NOMO-1 (cell line): ENCODE results near the gene USP17L18.
"Not testable (repeated sequence)": the region's sequence is repeated elsewhere in the genome, so short reads cannot be mapped to it uniquely, and the experiment has no call there.

Source experiments
- DNase-seq, 2 experiments: peaks; one replicate each; lab custom pipeline; 2025; ENCODE audit not compliant: unreplicated experiment in 2 of 2; lab: John Stamatoyannopoulos, UW

The USP17L18 gene, protein sequence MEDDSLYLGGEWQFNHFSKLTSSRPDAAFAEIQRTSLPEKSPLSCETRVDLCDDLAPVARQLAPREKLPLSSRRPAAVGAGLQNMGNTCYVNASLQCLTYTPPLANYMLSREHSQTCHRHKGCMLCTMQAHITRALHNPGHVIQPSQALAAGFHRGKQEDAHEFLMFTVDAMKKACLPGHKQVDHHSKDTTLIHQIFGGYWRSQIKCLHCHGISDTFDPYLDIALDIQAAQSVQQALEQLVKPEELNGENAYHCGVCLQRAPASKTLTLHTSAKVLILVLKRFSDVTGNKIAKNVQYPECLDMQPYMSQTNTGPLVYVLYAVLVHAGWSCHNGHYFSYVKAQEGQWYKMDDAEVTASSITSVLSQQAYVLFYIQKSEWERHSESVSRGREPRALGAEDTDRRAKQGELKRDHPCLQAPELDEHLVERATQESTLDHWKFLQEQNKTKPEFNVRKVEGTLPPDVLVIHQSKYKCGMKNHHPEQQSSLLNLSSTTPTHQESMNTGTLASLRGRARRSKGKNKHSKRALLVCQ

DNA sequence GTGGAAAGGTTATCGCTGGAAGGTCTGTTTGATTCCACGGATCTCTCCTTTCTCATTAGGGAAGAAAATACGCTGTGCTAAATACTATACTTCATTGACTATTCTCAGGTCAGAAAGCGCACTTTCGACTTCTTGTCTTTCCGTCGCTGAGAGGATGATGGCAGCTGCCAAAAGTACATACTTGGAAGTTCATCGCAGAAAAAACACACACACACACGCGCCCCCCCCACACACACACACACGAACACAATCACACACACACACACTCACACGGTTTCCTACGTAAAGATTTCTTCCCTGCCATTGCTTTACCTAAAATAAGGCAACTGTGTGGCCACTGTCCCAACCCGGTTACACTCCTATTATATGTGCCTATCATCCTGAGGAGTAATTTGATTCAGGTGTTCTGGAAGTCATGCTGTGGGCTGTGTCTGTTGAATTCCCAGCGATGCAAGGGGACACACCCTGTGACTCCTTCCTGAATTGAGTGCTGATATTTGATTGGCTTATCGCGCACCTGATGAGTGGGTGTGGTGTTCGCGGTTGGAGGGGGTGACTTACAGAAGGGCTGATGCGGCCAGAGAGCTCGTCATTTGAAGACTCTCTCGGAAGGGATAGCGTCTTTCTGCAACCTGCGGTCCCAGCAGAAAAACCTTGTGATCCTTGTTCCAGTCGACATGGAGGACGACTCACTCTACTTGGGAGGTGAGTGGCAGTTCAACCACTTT lies at the start of gene USP17L18:
Gene USP17L18 (plus strand): TSS at position 678 of the 728 bp plus-strand sequence. CDS start 0 bp downstream, at position 678.
- not testable (repeated sequence) for DNase-seq

DNA sequence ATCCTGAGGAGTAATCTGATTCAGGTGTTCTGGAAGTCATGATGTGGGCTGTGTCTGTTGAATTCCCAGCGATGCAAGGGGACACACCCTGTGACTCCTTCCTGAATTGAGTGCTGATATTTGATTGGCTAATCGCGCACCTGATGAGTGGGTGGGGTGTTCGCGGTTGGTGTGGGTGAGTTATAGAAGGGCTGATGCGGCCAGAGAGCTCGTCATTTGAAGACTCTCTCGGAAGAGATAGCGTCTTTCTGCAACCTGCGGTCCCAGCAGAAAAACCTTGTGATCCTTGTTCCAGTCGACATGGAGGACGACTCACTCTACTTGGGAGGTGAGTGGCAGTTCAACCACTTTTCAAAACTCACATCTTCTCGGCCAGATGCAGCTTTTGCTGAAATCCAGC lies 38.1 kb upstream of the USP17L18 start, which contains the start of gene USP17L10:
Gene USP17L10 (plus strand): TSS at position 301 of the 400 bp plus-strand sequence. CDS start 0 bp downstream, at position 301.
- not testable (repeated sequence) for DNase-seq

DNA sequence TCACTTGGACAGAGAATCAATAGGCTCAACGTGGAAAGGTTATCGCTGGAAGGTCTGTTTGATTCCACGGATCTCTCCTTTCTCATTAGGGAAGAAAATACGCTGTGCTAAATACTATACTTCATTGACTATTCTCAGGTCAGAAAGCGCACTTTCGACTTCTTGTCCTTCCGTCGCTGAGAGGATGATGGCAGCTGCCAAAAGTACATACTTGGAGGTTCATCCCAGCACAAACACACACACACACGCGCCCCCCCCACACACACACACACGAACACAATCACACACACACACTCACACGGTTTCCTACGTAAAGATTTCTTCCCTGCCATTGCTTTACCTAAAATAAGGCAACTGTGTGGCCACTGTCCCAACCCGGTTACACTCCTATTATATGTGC lies 33.7 kb upstream of the USP17L18 start:
- DNase-seq, result not testable (repeated sequence)

DNA sequence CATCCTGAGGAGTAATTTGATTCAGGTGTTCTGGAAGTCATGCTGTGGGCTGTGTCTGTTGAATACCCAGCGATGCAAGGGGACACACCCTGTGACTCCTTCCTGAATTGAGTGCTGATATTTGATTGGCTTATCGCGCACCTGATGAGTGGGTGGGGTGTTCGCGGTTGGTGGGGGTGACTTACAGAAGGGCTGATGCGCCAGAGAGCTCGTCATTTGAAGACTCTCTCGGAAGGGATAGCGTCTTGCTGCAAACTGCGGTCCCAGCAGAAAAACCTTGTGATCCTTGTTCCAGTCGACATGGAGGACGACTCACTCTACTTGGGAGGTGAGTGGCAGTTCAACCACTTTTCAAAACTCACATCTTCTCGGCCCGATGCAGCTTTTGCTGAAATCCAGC lies 33.3 kb upstream of the USP17L18 start, which contains the start of gene USP17L11:
Gene USP17L11 (plus strand): TSS at position 301 of the 400 bp plus-strand sequence. CDS start 0 bp downstream, at position 301.
- not testable (repeated sequence) for DNase-seq

DNA sequence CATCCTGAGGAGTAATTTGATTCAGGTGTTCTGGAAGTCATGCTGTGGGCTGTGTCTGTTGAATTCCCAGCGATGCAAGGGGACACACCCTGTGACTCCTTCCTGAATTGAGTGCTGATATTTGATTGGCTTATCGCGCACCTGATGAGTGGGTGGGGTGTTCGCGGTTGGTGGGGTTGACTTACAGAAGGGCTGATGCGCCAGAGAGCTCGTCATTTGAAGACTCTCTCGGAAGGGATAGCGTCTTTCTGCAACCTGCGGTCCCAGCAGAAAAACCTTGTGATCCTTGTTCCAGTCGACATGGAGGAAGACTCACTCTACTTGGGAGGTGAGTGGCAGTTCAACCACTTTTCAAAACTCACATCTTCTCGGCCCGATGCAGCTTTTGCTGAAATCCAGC lies 28.6 kb upstream of the USP17L18 start, which contains the start of gene USP17L12:
Gene USP17L12 (plus strand): TSS at position 301 of the 400 bp plus-strand sequence. CDS start 0 bp downstream, at position 301.
- not testable (repeated sequence) for DNase-seq

DNA sequence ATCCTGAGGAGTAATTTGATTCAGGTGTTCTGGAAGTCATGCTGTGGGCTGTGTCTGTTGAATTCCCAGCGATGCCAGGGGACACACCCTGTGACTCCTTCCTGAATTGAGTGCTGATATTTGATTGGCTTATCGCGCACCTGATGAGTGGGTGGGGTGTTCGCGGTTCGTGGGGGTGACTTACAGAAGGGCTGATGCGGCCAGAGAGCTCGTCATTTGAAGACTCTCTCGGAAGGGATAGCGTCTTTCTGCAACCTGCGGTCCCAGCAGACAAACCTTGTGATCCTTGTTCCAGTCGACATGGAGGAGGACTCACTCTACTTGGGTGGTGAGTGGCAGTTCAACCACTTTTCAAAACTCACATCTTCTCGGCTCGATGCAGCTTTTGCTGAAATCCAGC lies 23.8 kb upstream of the USP17L18 start, which contains the start of gene USP17L13:
Gene USP17L13 (plus strand): TSS at position 301 of the 400 bp plus-strand sequence. CDS start 0 bp downstream, at position 301.
- DNase-seq, result not testable (repeated sequence)

DNA sequence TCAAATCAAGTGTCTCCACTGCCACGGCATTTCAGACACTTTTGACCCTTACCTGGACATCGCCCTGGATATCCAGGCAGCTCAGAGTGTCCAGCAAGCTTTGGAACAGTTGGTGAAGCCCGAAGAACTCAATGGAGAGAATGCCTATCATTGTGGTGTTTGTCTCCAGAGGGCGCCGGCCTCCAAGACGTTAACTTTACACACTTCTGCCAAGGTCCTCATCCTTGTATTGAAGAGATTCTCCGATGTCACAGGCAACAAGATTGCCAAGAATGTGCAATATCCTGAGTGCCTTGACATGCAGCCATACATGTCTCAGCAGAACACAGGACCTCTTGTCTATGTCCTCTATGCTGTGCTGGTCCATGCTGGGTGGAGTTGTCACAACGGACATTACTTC lies 18.2 kb upstream of the USP17L18 start:
- not testable (repeated sequence) for DNase-seq

DNA sequence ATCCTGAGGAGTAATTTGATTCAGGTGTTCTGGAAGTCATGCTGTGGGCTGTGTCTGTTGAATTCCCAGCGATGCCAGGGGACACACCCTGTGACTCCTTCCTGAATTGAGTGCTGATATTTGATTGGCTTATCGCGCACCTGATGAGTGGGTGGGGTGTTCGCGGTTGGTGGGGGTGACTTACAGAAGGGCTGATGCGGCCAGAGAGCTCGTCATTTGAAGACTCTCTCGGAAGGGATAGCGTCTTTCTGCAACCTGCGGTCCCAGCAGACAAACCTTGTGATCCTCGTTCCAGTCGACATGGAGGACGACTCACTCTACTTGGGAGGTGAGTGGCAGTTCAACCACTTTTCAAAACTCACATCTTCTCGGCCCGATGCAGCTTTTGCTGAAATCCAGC lies 14.3 kb upstream of the USP17L18 start, which contains the start of gene USP17L15:
Gene USP17L15 (plus strand): TSS at position 301 of the 400 bp plus-strand sequence. CDS start 0 bp downstream, at position 301.
- DNase-seq, result not testable (repeated sequence)

DNA sequence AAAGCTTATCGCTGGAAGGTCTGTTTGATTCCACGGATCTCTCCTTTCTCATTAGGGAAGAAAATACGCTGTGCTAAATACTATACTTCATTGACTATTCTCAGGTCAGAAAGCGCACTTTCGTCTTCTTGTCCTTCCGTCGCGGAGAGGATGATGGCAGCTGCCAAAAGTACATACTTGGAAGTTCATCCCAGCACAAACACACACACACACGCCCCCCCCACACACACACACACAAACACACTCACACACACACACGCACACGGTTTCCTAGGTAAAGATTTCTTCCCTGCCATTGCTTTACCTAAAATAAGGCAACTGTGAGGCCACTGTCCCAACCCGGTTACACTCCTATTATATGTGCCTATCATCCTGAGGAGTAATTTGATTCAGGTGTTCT lies 10.0 kb upstream of the USP17L18 start:
- not testable (repeated sequence) for DNase-seq

DNA sequence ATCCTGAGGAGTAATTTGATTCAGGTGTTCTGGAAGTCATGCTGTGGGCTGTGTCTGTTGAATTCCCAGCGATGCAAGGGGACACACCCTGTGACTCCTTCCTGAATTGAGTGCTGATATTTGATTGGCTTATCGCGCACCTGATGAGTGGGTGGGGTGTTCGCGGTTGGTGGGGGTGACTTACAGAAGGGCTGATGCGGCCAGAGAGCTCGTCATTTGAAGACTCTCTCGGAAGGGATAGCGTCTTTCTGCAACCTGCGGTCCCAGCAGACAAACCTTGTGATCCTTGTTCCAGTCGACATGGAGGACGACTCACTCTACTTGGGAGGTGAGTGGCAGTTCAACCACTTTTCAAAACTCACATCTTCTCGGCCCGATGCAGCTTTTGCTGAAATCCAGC lies 4.9 kb upstream of the USP17L18 start, which contains the start of gene USP17L17:
Gene USP17L17 (plus strand): TSS at position 301 of the 400 bp plus-strand sequence. CDS start 0 bp downstream, at position 301.
- not testable (repeated sequence) for DNase-seq

DNA sequence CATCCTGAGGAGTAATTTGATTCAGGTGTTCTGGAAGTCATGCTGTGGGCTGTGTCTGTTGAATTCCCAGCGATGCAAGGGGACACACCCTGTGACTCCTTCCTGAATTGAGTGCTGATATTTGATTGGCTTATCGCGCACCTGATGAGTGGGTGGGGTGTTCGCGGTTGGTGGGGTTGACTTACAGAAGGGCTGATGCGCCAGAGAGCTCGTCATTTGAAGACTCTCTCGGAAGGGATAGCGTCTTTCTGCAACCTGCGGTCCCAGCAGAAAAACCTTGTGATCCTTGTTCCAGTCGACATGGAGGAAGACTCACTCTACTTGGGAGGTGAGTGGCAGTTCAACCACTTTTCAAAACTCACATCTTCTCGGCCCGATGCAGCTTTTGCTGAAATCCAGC lies 4.6 kb downstream of the USP17L18 start, which contains the start of gene USP17L19:
Gene USP17L19 (plus strand): TSS at position 301 of the 400 bp plus-strand sequence. CDS start 0 bp downstream, at position 301.
- not testable (repeated sequence) for DNase-seq

DNA sequence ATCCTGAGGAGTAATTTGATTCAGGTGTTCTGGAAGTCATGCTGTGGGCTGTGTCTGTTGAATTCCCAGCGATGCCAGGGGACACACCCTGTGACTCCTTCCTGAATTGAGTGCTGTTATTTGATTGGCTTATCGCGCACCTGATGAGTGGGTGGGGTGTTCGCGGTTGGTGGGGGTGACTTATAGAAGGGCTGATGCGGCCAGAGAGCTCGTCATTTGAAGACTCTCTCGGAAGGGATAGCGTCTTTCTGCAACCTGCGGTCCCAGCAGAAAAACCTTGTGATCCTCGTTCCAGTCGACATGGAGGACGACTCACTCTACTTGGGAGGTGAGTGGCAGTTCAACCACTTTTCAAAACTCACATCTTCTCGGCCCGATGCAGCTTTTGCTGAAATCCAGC lies 9.4 kb downstream of the USP17L18 start, which contains the start of gene USP17L20:
Gene USP17L20 (plus strand): TSS at position 301 of the 400 bp plus-strand sequence. CDS start 0 bp downstream, at position 301.
- not testable (repeated sequence) for DNase-seq

DNA sequence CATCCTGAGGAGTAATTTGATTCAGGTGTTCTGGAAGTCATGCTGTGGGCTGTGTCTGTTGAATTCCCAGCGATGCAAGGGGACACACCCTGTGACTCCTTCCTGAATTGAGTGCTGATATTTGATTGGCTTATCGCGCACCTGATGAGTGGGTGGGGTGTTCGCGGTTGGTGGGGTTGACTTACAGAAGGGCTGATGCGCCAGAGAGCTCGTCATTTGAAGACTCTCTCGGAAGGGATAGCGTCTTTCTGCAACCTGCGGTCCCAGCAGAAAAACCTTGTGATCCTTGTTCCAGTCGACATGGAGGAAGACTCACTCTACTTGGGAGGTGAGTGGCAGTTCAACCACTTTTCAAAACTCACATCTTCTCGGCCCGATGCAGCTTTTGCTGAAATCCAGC lies 14.1 kb downstream of the USP17L18 start, which contains the start of gene USP17L21:
Gene USP17L21 (plus strand): TSS at position 301 of the 400 bp plus-strand sequence. CDS start 0 bp downstream, at position 301.
- DNase-seq, result not testable (repeated sequence)

DNA sequence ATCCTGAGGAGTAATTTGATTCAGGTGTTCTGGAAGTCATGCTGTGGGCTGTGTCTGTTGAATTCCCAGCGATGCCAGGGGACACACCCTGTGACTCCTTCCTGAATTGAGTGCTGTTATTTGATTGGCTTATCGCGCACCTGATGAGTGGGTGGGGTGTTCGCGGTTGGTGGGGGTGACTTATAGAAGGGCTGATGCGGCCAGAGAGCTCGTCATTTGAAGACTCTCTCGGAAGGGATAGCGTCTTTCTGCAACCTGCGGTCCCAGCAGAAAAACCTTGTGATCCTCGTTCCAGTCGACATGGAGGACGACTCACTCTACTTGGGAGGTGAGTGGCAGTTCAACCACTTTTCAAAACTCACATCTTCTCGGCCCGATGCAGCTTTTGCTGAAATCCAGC lies 18.9 kb downstream of the USP17L18 start, which contains the start of gene USP17L22:
Gene USP17L22 (plus strand): TSS at position 301 of the 400 bp plus-strand sequence. CDS start 0 bp downstream, at position 301.
- not testable (repeated sequence) for DNase-seq

DNA sequence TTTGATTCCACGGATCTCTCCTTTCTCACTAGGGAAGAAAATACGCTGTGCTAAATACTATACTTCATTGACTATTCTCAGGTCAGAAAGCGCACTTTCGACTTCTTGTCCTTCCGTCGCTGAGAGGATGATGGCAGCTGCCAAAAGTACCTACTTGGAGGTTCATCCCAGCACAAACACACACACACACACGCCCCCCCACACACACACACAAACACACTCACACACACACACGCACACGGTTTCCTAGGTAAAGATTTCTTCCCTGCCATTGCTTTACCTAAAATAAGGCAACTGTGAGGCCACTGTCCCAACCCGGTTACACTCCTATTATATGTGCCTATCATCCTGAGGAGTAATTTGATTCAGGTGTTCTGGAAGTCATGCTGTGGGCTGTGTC lies 23.3 kb downstream of the USP17L18 start:
- not testable (repeated sequence) for DNase-seq
